Uterus (tissue), 4 donors: ENCODE results near the gene TADA2B. TPM values are rescaled to one million over a fixed set of nuclear protein-coding genes. Genes with fewer than 3 reads are reported as not detected.

Experiments
- DNase-seq, 2 donors: peaks; one replicate each; pipeline ENCODE4 v3.0.0-alpha.2; 2019 to 2020
- H3K27ac ChIP-seq, 2 donors: fragments of 200-600 bp; sonication (generic); 1 replicate in 1 of 2; 2 replicates in 1 of 2; pipeline ENCODE4 v1.5.1; 2016 to 2018
- H3K27me3 ChIP-seq, 2 donors: fragments of 200-600 bp; sonication (generic); one replicate each; pipeline ENCODE4 v1.5.1; 2018 to 2019; ENCODE audit warnings: control low read depth in 1 of 2
- H3K36me3 ChIP-seq, 2 donors: fragments of 200-600 bp; sonication (generic); one replicate each; pipeline ENCODE4 v1.5.1; 2019; ENCODE audit warnings: control low read depth in 1 of 2
- H3K4me1 ChIP-seq, 2 donors: fragments of 200-600 bp; sonication (generic); one replicate each; pipeline ENCODE4 v1.5.1; 2018 to 2019; ENCODE audit warnings: control low read depth in 1 of 2
- H3K4me3 ChIP-seq, 2 donors: fragments of 200-600 bp; sonication (generic); 1 replicate in 1 of 2; 2 replicates in 1 of 2; pipeline ENCODE4 v1.5.1; 2018 to 2019; ENCODE audit warnings: mild to moderate bottlenecking in 1 of 2
- H3K9me3 ChIP-seq, 2 donors: fragments of 200-600 bp; sonication (generic); one replicate each; pipeline ENCODE4 v1.5.1; 2019; ENCODE audit warnings: control low read depth in 1 of 2
- CTCF ChIP-seq, 4 experiments: fragments of 200-600 bp in 2 of 4; fragments of 450-650 bp in 2 of 4; sonication (generic) in 2 of 4; IDR thresholded peaks; one replicate each; pipeline ENCODE4 v1.5.1; 2016 to 2019; ENCODE audit warnings: antibody characterized with exemption in 4 of 4, mild to moderate bottlenecking in 2 of 4, moderate library complexity in 1 of 4
- POLR2A ChIP-seq, 2 donors: fragments of 450-650 bp; IDR thresholded peaks; one replicate each; pipeline ENCODE4 v1.6.1; 2016; ENCODE audit warnings: antibody characterized with exemption in 2 of 2, mild to moderate bottlenecking in 1 of 2, moderate library complexity in 1 of 2
- intact Hi-C: fragments of 100-400 bp; cut with DNase I; formaldehyde crosslinking; loops from one replicate; pipeline ENCODE4 v1.15.1; 2023; ENCODE audit warnings: low total_unique reads
- total RNA-seq, 4 donors: library from RNA; depleted of rRNA in 3 of 4; stranded (reverse); fragments of >200 nt in 3 of 4; gene quantifications; one replicate each; pipeline versions ENCODE4 v1.1.0 to v1.2.4, GENCODE V29; 2014 to 2023
- donor health status: DM: yes; HTN: yes; CAD: no.

TADA2B gene
- total RNA-seq, 4 donors from 2014 or later, result 14.1 to 24.0 (median 21.1) TPM

- no peak for DNase-seq
- no peaks in the 10 kb centered on the region for H3K36me3 ChIP-seq
- no peaks in the 10 kb centered on the region for H3K27me3 ChIP-seq
- intact Hi-C loops, result loop anchor here (2.0 kb wide), 1 partner anchor 24 kb away; the partner anchor contains the start of gene GRPEL1
- H3K4me3 ChIP-seq, result peak overlapping the region; percentile 74 to 94
- H3K9me3 ChIP-seq, result no peaks in the 10 kb centered on the region
- TF ChIP-seq CTCF (IDR thresholded peaks at IDR 0.05), result no peak
- TF ChIP-seq POLR2A (IDR thresholded peaks at IDR 0.05), result no peak
- peaks cover 6 to 8% of the 10 kb centered on the region in 2 donors for H3K4me1 ChIP-seq
- H3K27ac ChIP-seq, result peak overlapping the region; percentile 72 to 81
Observed at GRCh38 chr4:7044137-7044930, 1.2 kb downstream of the TADA2B start.

GRCh38 chr4:7045553-7045952 lies 2.4 kb downstream of the TADA2B start:
- TF ChIP-seq CTCF (IDR thresholded peaks at IDR 0.05) (no peak), POLR2A (IDR thresholded peaks at IDR 0.05) (no peak)
- peaks cover 6 to 15% of the 10 kb centered on the region in 2 donors for H3K4me1 ChIP-seq
- H3K4me3 ChIP-seq, result no peak overlapping the region
- H3K27ac ChIP-seq, result no peak overlapping the region
- no peaks in the 10 kb centered on the region for H3K9me3 ChIP-seq
- H3K27me3 ChIP-seq, result no peaks in the 10 kb centered on the region
- H3K36me3 ChIP-seq, result no peaks in the 10 kb centered on the region
- DNase-seq, result no peak
- intact Hi-C loops, result loop anchor here (2.0 kb wide), 1 partner anchor 23 kb away; the partner anchor contains the start of gene GRPEL1

GRCh38 chr4:7045961-7046921 lies 3.1 kb downstream of the TADA2B start:
- Histone ChIP-seq H3K4me3 (no peak overlapping the region), H3K9me3 (no peaks in the 10 kb centered on the region), H3K36me3 (no peaks in the 10 kb centered on the region), H3K4me1 (peaks cover 6 to 20% of the 10 kb centered on the region in 2 donors), H3K27ac (no peak overlapping the region), H3K27me3 (no peaks in the 10 kb centered on the region)
- DNase-seq, result no peak
- no peak for TF ChIP-seq CTCF (IDR thresholded peaks at IDR 0.05)
- no peak for TF ChIP-seq POLR2A (IDR thresholded peaks at IDR 0.05)
- intact Hi-C loops, result loop anchor here (2.0 kb wide), 1 partner anchor 23 kb away; the partner anchor contains the start of gene GRPEL1

- Histone ChIP-seq H3K9me3 (no peaks in the 10 kb centered on the region), H3K27ac (no peak overlapping the region), H3K4me3 (no peak overlapping the region), H3K4me1 (peaks cover 6 to 22% of the 10 kb centered on the region in 2 donors), H3K36me3 (no peaks in the 10 kb centered on the region), H3K27me3 (no peaks in the 10 kb centered on the region)
- intact Hi-C loops, result no loop called here
- TF ChIP-seq CTCF (IDR thresholded peaks at IDR 0.05) (no peak), POLR2A (IDR thresholded peaks at IDR 0.05) (no peak)
- no peak for DNase-seq
Observed at GRCh38 chr4:7046971-7047370, 3.8 kb downstream of the TADA2B start.
